Muscle of leg (tissue), 11 donors: ENCODE measurements around the gene CLEC17A. TPM values are rescaled to one million over a fixed set of nuclear protein-coding genes. Genes with fewer than 3 reads are reported as not detected.
"Not testable (repeated sequence)": the region's sequence is repeated elsewhere in the genome, so short reads cannot be mapped to it uniquely, and the experiment has no call there.

Experiments
- DNase-seq: peaks from one replicate; pipeline ENCODE4 v3.0.0; 2013
- H3K27ac ChIP-seq: one replicate; pipeline ENCODE4 v1.5.1; 2013; ENCODE audit warnings: mild to moderate bottlenecking, low read length, control low read depth
- H3K27me3 ChIP-seq: one replicate; pipeline ENCODE4 v1.6.1; 2013; ENCODE audit warnings: low read length; ENCODE audit not compliant: control insufficient read depth, insufficient read depth
- H3K36me3 ChIP-seq: one replicate; pipeline ENCODE4 v1.6.1; 2013; ENCODE audit warnings: low read length; ENCODE audit not compliant: control insufficient read depth, insufficient read depth
- H3K4me1 ChIP-seq: one replicate; pipeline ENCODE4 v1.6.1; 2013; ENCODE audit warnings: low read length; ENCODE audit not compliant: control insufficient read depth, insufficient read depth
- H3K4me3 ChIP-seq: one replicate; pipeline ENCODE4 v1.5.1; 2013; ENCODE audit warnings: low read length, control low read depth
- H3K9me3 ChIP-seq: replicated peaks from 2 replicates; pipeline ENCODE4 v1.6.1; 2013; ENCODE audit warnings: low read depth, low read length; ENCODE audit not compliant: control insufficient read depth
- WGBS: methylation state at CpG from one replicate; pipeline ENCODE4 v1.1.5; 2013; ENCODE audit warnings: missing lambda C conversion rate; ENCODE audit not compliant: insufficient coverage; 5-methylcytosine and 5-hydroxymethylcytosine counted together
- polyA plus RNA-seq, 8 donors: library from polyadenylated mRNA; unstranded; fragments of 120-200 nt; gene quantifications; one replicate each; pipeline versions ENCODE4 v1.2.1 to v1.2.3, GENCODE V29; 2013; ENCODE audit warnings: inconsistent platforms in 1 of 8, low replicate concordance in 1 of 8; ENCODE audit not compliant: insufficient read length in 8 of 8, insufficient read depth in 1 of 8
- total RNA-seq: library from RNA; stranded (reverse); fragments of 120-200 nt; gene quantifications from one replicate; pipeline ENCODE4 v1.2.4, GENCODE V29; 2013

Gene CLEC17A
- total and polyA plus RNA-seq, 9 donors, result 0.09 to 0.19 (median 0.12) TPM; not detected in 4

- Histone ChIP-seq H3K9me3 (no peaks in the 10 kb centered on the region), H3K27me3 (no peaks in the 10 kb centered on the region), H3K36me3 (peaks cover 35% of the 10 kb centered on the region), H3K27ac (no peak overlapping the region), H3K4me1 (peaks cover 58% of the 10 kb centered on the region), H3K4me3 (no peak overlapping the region)
- DNase-seq, result no peak
- 62% methylated on average over 14 of the region's 15 CpGs for WGBS
These were observed 32.6 kb upstream of the CLEC17A start for GRCh38 chr19:14550201-14550754.

GRCh38 chr19:14551134-14552005 is 31.5 kb upstream of the CLEC17A start:
- H3K36me3 ChIP-seq, result peaks cover 32% of the 10 kb centered on the region
- not testable (repeated sequence) for H3K4me3 ChIP-seq, H3K9me3 ChIP-seq, H3K27me3 ChIP-seq
- H3K27ac ChIP-seq, result peak overlapping the region; percentile 69
- peaks cover 48% of the 10 kb centered on the region for H3K4me1 ChIP-seq
- peak; percentile 77 for DNase-seq
- WGBS, result 17% methylated on average over 4 of the region's 12 CpGs

GRCh38 chr19:14552006-14552360 is 30.9 kb upstream of the CLEC17A start:
- H3K27me3 ChIP-seq, H3K4me3 ChIP-seq, H3K9me3 ChIP-seq, DNase-seq: not testable (repeated sequence)
- Histone ChIP-seq H3K4me1 (peaks cover 49% of the 10 kb centered on the region), H3K36me3 (peaks cover 32% of the 10 kb centered on the region), H3K27ac (peak overlapping the region; percentile 55)
- WGBS, result 73% methylated on average over 3 of the region's 8 CpGs

GRCh38 chr19:14553042-14553938 is 29.6 kb upstream of the CLEC17A start:
- H3K27ac ChIP-seq, result peak overlapping the region; percentile 47
- H3K27me3 ChIP-seq, result no peaks in the 10 kb centered on the region
- no peak for DNase-seq
- peaks cover 30% of the 10 kb centered on the region for H3K36me3 ChIP-seq
- peaks cover 49% of the 10 kb centered on the region for H3K4me1 ChIP-seq
- H3K9me3 ChIP-seq, result no peaks in the 10 kb centered on the region
- 90% methylated on average over 34 of the region's 35 CpGs for WGBS
- no peak overlapping the region for H3K4me3 ChIP-seq

GRCh38 chr19:14553939-14554243 is 29.0 kb upstream of the CLEC17A start:
- peaks cover 24% of the 10 kb centered on the region for H3K36me3 ChIP-seq
- no peaks in the 10 kb centered on the region for H3K27me3 ChIP-seq
- peaks cover 55% of the 10 kb centered on the region for H3K4me1 ChIP-seq
- H3K9me3 ChIP-seq, result no peaks in the 10 kb centered on the region
- no peak overlapping the region for H3K4me3 ChIP-seq
- peak overlapping the region; percentile 47 for H3K27ac ChIP-seq
- DNase-seq, result no peak
- WGBS, result 48% methylated on average over 5 of the region's 9 CpGs

GRCh38 chr19:14554382-14554812 is 28.5 kb upstream of the CLEC17A start:
- no peak for DNase-seq
- H3K27me3 ChIP-seq, result no peaks in the 10 kb centered on the region
- H3K4me1 ChIP-seq, result peaks cover 59% of the 10 kb centered on the region
- 33% methylated on average over 4 of the region's 6 CpGs for WGBS
- no peak overlapping the region for H3K4me3 ChIP-seq
- H3K27ac ChIP-seq, result peak overlapping the region; percentile 47
- peaks cover 20% of the 10 kb centered on the region for H3K36me3 ChIP-seq
- no peaks in the 10 kb centered on the region for H3K9me3 ChIP-seq

- Histone ChIP-seq H3K4me3 (no peak overlapping the region), H3K27ac (no peak overlapping the region), H3K4me1 (peaks cover 66% of the 10 kb centered on the region), H3K27me3 (no peaks in the 10 kb centered on the region), H3K36me3 (peaks cover 10% of the 10 kb centered on the region), H3K9me3 (no peaks in the 10 kb centered on the region)
- DNase-seq, result no peak
- 90% methylated on average over 11 of the region's 12 CpGs for WGBS
These were observed 26.8 kb upstream of the CLEC17A start for GRCh38 chr19:14555918-14556661.

- H3K4me1 ChIP-seq, result peaks cover 66% of the 10 kb centered on the region
- DNase-seq, result peak; percentile 79
- peaks cover 10% of the 10 kb centered on the region for H3K36me3 ChIP-seq
- H3K9me3 ChIP-seq, result no peaks in the 10 kb centered on the region
- H3K27me3 ChIP-seq, result no peaks in the 10 kb centered on the region
- 7% methylated on average over 17 of the region's 18 CpGs for WGBS
- no peak overlapping the region for H3K4me3 ChIP-seq
- H3K27ac ChIP-seq, result peak overlapping the region; percentile 67
These were observed 26.2 kb upstream of the CLEC17A start for GRCh38 chr19:14556662-14557188.

- H3K4me1 ChIP-seq, result peaks cover 71% of the 10 kb centered on the region
- H3K4me3 ChIP-seq, result peak overlapping the region; percentile 46
- DNase-seq, result no peak
- WGBS, result 75% methylated on average over 19 of the region's 23 CpGs
- no peaks in the 10 kb centered on the region for H3K27me3 ChIP-seq
- peak overlapping the region; percentile 96 for H3K27ac ChIP-seq
- H3K9me3 ChIP-seq, result no peaks in the 10 kb centered on the region
- peaks cover 7% of the 10 kb centered on the region for H3K36me3 ChIP-seq
These were observed 24.4 kb upstream of the CLEC17A start for GRCh38 chr19:14558370-14559066.
